SK-N-MC (cell line): ENCODE measurements around the gene CTRB1.

ENCODE experiments used
- EZH2 ChIP-seq: fragments of 200-600 bp; sonication (generic); IDR thresholded peaks from one replicate; pipeline ENCODE4 v1.6.1; 2017; ENCODE audit warnings: antibody characterized with exemption
- FOXP2 ChIP-seq: optimal IDR thresholded peaks from 2 replicates; pipeline ENCODE3; 2011; ENCODE audit warnings: mild to moderate bottlenecking, moderate library complexity; ENCODE audit not compliant: insufficient read depth; ENCODE audit errors: extremely low read length, control extremely low read depth
- POLR2AphosphoS5 ChIP-seq: IDR thresholded peaks from 2 replicates; pipeline ENCODE4 v1.6.1; 2012; ENCODE audit warnings: mild to moderate bottlenecking, low read depth, low read length, borderline replicate concordance

- TF ChIP-seq EZH2 (no peak), POLR2AphosphoS5 (no peak), FOXP2 (no peak)
Observed at GRCh38 chr16:75209944-75210343, 8.8 kb upstream of the CTRB1 start.
